GM12872 (cell line): ENCODE measurements around the gene MYO1D.

Experiments
- TF ChIP-seq, protein P1 (sequence below): IDR thresholded peaks from 3 replicates; pipeline ENCODE4 v1.5.1; 2011; ENCODE audit warnings: low read depth, mild to moderate bottlenecking, low read length, moderate library complexity; ENCODE audit not compliant: insufficient read depth

MYO1D gene

GRCh38 chr17:32563583-32563982 is 313.3 kb downstream of the MYO1D start:
- TF ChIP-seq, protein P1, sequence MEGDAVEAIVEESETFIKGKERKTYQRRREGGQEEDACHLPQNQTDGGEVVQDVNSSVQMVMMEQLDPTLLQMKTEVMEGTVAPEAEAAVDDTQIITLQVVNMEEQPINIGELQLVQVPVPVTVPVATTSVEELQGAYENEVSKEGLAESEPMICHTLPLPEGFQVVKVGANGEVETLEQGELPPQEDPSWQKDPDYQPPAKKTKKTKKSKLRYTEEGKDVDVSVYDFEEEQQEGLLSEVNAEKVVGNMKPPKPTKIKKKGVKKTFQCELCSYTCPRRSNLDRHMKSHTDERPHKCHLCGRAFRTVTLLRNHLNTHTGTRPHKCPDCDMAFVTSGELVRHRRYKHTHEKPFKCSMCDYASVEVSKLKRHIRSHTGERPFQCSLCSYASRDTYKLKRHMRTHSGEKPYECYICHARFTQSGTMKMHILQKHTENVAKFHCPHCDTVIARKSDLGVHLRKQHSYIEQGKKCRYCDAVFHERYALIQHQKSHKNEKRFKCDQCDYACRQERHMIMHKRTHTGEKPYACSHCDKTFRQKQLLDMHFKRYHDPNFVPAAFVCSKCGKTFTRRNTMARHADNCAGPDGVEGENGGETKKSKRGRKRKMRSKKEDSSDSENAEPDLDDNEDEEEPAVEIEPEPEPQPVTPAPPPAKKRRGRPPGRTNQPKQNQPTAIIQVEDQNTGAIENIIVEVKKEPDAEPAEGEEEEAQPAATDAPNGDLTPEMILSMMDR, result no peak

DNA sequence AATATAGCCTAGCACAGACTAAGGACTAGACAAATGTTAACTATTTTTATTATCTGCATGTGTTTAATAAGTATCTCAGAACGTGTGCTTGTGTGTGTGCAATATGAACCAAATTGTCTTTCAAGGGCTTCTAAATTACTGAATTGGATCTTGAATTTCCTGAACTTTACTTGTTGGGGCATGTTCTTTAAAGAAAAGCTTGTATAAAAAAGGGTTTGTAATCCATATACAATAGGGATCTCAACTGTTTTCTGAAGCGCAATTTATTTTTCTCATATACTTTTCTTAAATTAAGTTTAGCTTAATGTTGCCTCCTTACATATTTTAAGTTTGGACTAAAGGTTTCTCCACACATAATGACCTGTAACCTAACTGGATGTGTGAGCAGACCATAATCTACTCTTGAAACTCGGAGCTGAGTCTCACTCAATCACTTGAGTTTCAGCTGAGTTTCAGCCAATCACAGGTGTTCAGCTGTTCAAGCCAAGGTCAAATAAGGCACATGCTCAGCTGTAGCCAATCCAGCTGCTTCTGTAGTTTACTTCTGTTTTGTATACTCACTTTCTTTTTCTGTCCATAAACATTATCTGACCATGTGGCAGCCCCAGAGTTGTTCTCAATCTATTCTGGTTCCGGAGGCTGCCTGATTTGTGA is 317.8 kb downstream of the MYO1D start:
- TF ChIP-seq, protein P1, result no peak

DNA sequence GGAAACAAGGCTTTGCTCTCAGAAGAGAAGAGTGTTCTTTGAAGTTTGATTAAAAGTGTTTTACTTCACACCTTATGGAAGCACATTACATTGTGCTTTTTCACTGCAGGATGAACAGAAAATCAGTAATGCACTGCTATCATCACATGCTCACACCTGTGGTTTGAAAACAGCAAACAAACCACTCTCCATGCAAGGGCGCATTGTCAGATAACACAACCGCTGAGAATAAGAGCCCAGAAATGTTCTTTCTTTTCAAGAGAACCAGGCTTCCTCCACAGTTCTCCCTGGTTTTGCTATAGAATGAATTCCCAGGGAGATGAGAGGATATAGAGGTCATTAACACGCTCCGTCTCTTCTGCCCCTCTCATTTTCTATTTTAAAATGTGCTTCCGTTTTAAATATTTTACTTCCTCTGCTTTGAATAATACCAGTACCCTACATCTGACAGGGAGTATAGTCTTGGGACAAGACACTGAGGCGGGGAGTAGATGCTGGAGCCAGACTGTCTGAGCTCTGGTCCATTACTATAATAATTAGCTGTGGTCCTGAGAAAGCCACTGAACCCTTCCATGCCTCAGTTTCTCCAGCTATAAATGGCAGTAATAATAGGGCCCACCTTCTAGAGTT is 318.5 kb downstream of the MYO1D start:
- TF ChIP-seq, protein P1, result no peak

- TF ChIP-seq, protein P1, result no peak
These were observed 321.2 kb downstream of the MYO1D start for GRCh38 chr17:32555611-32556310.

GRCh38 chr17:32553168-32553567 is 323.8 kb downstream of the MYO1D start:
- TF ChIP-seq, protein P1, result no peak

DNA sequence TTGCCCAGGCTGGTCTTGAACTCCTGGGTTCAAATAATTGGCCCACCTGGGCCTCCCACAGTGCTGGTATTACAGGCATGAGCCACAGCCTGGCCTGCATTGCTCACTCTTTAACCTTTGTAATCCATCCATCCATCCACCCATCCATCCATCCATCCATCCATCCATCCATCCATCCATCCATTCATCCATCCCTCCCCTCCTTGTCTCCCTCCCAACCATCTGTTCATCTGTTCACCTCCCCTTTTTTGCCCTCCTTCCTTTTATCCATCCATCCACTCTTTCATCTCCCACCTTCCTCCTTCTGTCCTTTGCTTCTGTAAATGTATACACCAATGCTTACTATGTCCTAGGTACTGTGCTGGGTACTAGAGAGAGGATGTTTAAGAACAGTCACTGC is 324.6 kb downstream of the MYO1D start:
- TF ChIP-seq, protein P1, result no peak

- TF ChIP-seq, protein P1, result no peak
These were observed 325.6 kb downstream of the MYO1D start for GRCh38 chr17:32551186-32551955.
